ENCODE measurements around the gene SLC45A3. TPM values are rescaled to one million over a fixed set of nuclear protein-coding genes. Genes with fewer than 3 reads are reported as not detected.

The SLC45A3 gene
- total and polyA plus RNA-seq, 3 experiments from 2014 or later: 0.29 to 0.33 TPM; not detected in 1

GRCh38 chr1:205715628-205716027, 35.3 kb upstream of the SLC45A3 start:
- POLR2A ChIA-PET: no interaction called here
- H3K36me3 Mint-ChIP-seq: peaks cover 12 to 61% (median 26%) of the 10 kb centered on the region in 3 donors

GRCh38 chr1:205714906-205715246, 34.6 kb upstream of the SLC45A3 start:
- H3K36me3 Mint-ChIP-seq: peaks cover 7 to 55% (median 21%) of the 10 kb centered on the region in 3 donors
- no peaks in the 10 kb centered on the region for H3K27me3 ChIP-seq (ENCODE audit: insufficient read depth, low read length, poor library complexity, severe bottlenecking)

More at GRCh38 chr1:205715628-205716027, 35.3 kb upstream of the SLC45A3 start:
- Histone ChIP-seq H3K9me3 (ENCODE audit: low read length) (no peaks in the 10 kb centered on the region), H3K4me1 (ENCODE audit: insufficient read depth, low read length) (peaks cover 4% of the 10 kb centered on the region), H3K36me3 (ENCODE audit: insufficient read depth, low read length) (peaks cover 31% of the 10 kb centered on the region), H3K4me3 (ENCODE audit: low read length) (no peak overlapping the region), H3K27me3 (ENCODE audit: insufficient read depth, low read length, poor library complexity, severe bottlenecking) (no peaks in the 10 kb centered on the region), H3K27ac (ENCODE audit: low read depth, low read length) (no peak overlapping the region)
- Mint-ChIP-seq H3K4me1 (peaks cover 9 to 13% (median 10%) of the 10 kb centered on the region in 3 donors), H3K9me3 (no peaks in the 10 kb centered on the region), H3K4me3 (no peak overlapping the region), H3K27me3 (peaks cover 0 to 4% of the 10 kb centered on the region in 2 donors), H3K27ac (peak overlapping the region in 4 of 8 donors; percentile 25 to 84 (median 39))
- CTCF ChIA-PET: interaction anchor here (1.2 to 7.0 kb wide), 2 partner anchors 57 to 124 kb away, joined by 4 to 58 read pairs; no protein-coding TSS in a partner anchor
- DNase-seq: no peak

GRCh38 chr1:205714190-205714905, 34.0 kb upstream of the SLC45A3 start:
- no peaks in the 10 kb centered on the region for H3K9me3 ChIP-seq (ENCODE audit: low read length)
- H3K4me1 Mint-ChIP-seq: peaks cover 9 to 14% (median 11%) of the 10 kb centered on the region in 3 donors
- H3K4me3 ChIP-seq (ENCODE audit: low read length): no peak overlapping the region
- H3K36me3 ChIP-seq (ENCODE audit: insufficient read depth, low read length): peaks cover 24% of the 10 kb centered on the region
- H3K27ac ChIP-seq (ENCODE audit: low read depth, low read length): no peak overlapping the region
- ChIA-PET CTCF (interaction anchor here (1.3 to 7.0 kb wide), 4 partner anchors 55 to 226 kb away, joined by 3 to 58 read pairs (median 6); partner anchors contain the start of gene ELK4), POLR2A (interaction anchor here (1.2 kb wide), 1 partner anchor 61 kb away, joined by 4 read pairs; the partner anchor contains the start of gene RAB29)
- peaks cover 0 to 2% of the 10 kb centered on the region in 2 donors for H3K27me3 Mint-ChIP-seq
- H3K4me1 ChIP-seq (ENCODE audit: insufficient read depth, low read length): peaks cover 4% of the 10 kb centered on the region
- DNase-seq: no peak
- no peak overlapping the region for H3K4me3 Mint-ChIP-seq
- peaks cover 1 to 50% (median 17%) of the 10 kb centered on the region in 3 donors for H3K36me3 Mint-ChIP-seq
- peak overlapping the region in 4 of 8 donors; percentile 5 to 37 (median 29) for H3K27ac Mint-ChIP-seq
- H3K9me3 Mint-ChIP-seq: no peaks in the 10 kb centered on the region
- no peaks in the 10 kb centered on the region for H3K27me3 ChIP-seq (ENCODE audit: insufficient read depth, low read length, poor library complexity, severe bottlenecking)

More at GRCh38 chr1:205714906-205715246, 34.6 kb upstream of the SLC45A3 start:
- no peak overlapping the region for H3K4me3 Mint-ChIP-seq
- DNase-seq: no peak
- H3K27ac Mint-ChIP-seq: peak overlapping the region in 3 of 8 donors; percentile 55 to 84 (median 68)
- ChIA-PET POLR2A (interaction anchor here (1.2 kb wide), 1 partner anchor 60 kb away, joined by 4 read pairs; the partner anchor contains the start of gene RAB29), CTCF (interaction anchor here (1.2 to 7.0 kb wide), 4 partner anchors 56 to 226 kb away, joined by 3 to 58 read pairs (median 5); partner anchors contain the start of gene ELK4)
- Histone ChIP-seq H3K4me1 (ENCODE audit: insufficient read depth, low read length) (peaks cover 4% of the 10 kb centered on the region), H3K27ac (ENCODE audit: low read depth, low read length) (no peak overlapping the region), H3K9me3 (ENCODE audit: low read length) (no peaks in the 10 kb centered on the region), H3K36me3 (ENCODE audit: insufficient read depth, low read length) (peaks cover 27% of the 10 kb centered on the region), H3K4me3 (ENCODE audit: low read length) (no peak overlapping the region)
- peaks cover 9 to 14% (median 11%) of the 10 kb centered on the region in 3 donors for H3K4me1 Mint-ChIP-seq
- peaks cover 0 to 4% of the 10 kb centered on the region in 2 donors for H3K27me3 Mint-ChIP-seq
- H3K9me3 Mint-ChIP-seq: no peaks in the 10 kb centered on the region

- H3K9me3 ChIP-seq (ENCODE audit: low read length): no peaks in the 10 kb centered on the region
- H3K27me3 ChIP-seq (ENCODE audit: insufficient read depth, low read length, poor library complexity, severe bottlenecking): no peaks in the 10 kb centered on the region
- POLR2A ChIA-PET: interaction anchor here (1.1 kb wide), 1 partner anchor 14 kb away, joined by 3 read pairs; no protein-coding TSS in a partner anchor
- peaks cover 9 to 20% (median 11%) of the 10 kb centered on the region in 3 donors for H3K4me1 Mint-ChIP-seq
- H3K4me3 Mint-ChIP-seq: no peak overlapping the region
- peaks cover 0 to 42% (median 5%) of the 10 kb centered on the region in 3 donors for H3K36me3 Mint-ChIP-seq
- H3K36me3 ChIP-seq (ENCODE audit: insufficient read depth, low read length): peaks cover 5% of the 10 kb centered on the region
- no peak overlapping the region for H3K27ac ChIP-seq (ENCODE audit: low read depth, low read length)
- CTCF ChIA-PET: interaction anchor here (0.8 to 7.0 kb wide), 24 partner anchors 9 to 271 kb away, joined by 3 to 58 read pairs (median 4); partner anchors contain the start of gene ELK4
- H3K9me3 Mint-ChIP-seq: no peaks in the 10 kb centered on the region
- peaks cover 0 to 2% of the 10 kb centered on the region in 2 donors for H3K27me3 Mint-ChIP-seq
- DNase-seq: peak; percentile 40 to 68 (median 47)
- H3K4me3 ChIP-seq (ENCODE audit: low read length): no peak overlapping the region
- peaks cover 4% of the 10 kb centered on the region for H3K4me1 ChIP-seq (ENCODE audit: insufficient read depth, low read length)
- H3K27ac Mint-ChIP-seq: peak overlapping the region; percentile 27 to 76 (median 44)
Observed at GRCh38 chr1:205711105-205712048, 31.1 kb upstream of the SLC45A3 start.

- Histone ChIP-seq H3K9me3 (ENCODE audit: low read length) (no peaks in the 10 kb centered on the region), H3K27me3 (ENCODE audit: insufficient read depth, low read length, poor library complexity, severe bottlenecking) (no peaks in the 10 kb centered on the region), H3K4me3 (ENCODE audit: low read length) (no peak overlapping the region), H3K27ac (ENCODE audit: low read depth, low read length) (no peak overlapping the region), H3K4me1 (ENCODE audit: insufficient read depth, low read length) (peaks cover 4% of the 10 kb centered on the region), H3K36me3 (ENCODE audit: insufficient read depth, low read length) (peaks cover 5% of the 10 kb centered on the region)
- Mint-ChIP-seq H3K36me3 (peaks cover 0 to 35% (median 4%) of the 10 kb centered on the region in 3 donors), H3K4me3 (no peak overlapping the region), H3K4me1 (peaks cover 9 to 20% (median 11%) of the 10 kb centered on the region in 3 donors), H3K9me3 (no peaks in the 10 kb centered on the region), H3K27me3 (peaks cover 0 to 2% of the 10 kb centered on the region in 2 donors), H3K27ac (peak overlapping the region in 2 of 8 donors; percentile 9 to 76)
- DNase-seq: no peak
- POLR2A ChIA-PET: no interaction called here
- CTCF ChIA-PET: interaction anchor here (0.9 to 7.0 kb wide), 20 partner anchors 8 to 272 kb away, joined by 3 to 58 read pairs (median 4); no protein-coding TSS in a partner anchor
Observed at GRCh38 chr1:205710201-205711062, 30.1 kb upstream of the SLC45A3 start.

GRCh38 chr1:205709640-205710039, 29.3 kb upstream of the SLC45A3 start:
- no peak overlapping the region for H3K27ac ChIP-seq (ENCODE audit: low read depth, low read length)
- Mint-ChIP-seq H3K4me1 (peaks cover 10 to 20% (median 13%) of the 10 kb centered on the region in 3 donors), H3K27ac (peak overlapping the region in 1 of 8 donors; percentile 36), H3K9me3 (no peaks in the 10 kb centered on the region), H3K36me3 (peaks cover 3 to 36% (median 4%) of the 10 kb centered on the region in 3 donors), H3K4me3 (no peak overlapping the region), H3K27me3 (no peaks in the 10 kb centered on the region)
- H3K36me3 ChIP-seq (ENCODE audit: insufficient read depth, low read length): peaks cover 5% of the 10 kb centered on the region
- ChIA-PET POLR2A (interaction anchor here (1.3 kb wide), 1 partner anchor 78 kb away, joined by 3 read pairs; the partner anchor contains the start of gene ELK4), CTCF (interaction anchor here (0.7 to 7.0 kb wide), 9 partner anchors 9 to 268 kb away, joined by 3 to 58 read pairs (median 4); no protein-coding TSS in a partner anchor)
- no peaks in the 10 kb centered on the region for H3K9me3 ChIP-seq (ENCODE audit: low read length)
- peaks cover 4% of the 10 kb centered on the region for H3K4me1 ChIP-seq (ENCODE audit: insufficient read depth, low read length)
- H3K27me3 ChIP-seq (ENCODE audit: insufficient read depth, low read length, poor library complexity, severe bottlenecking): no peaks in the 10 kb centered on the region
- no peak overlapping the region for H3K4me3 ChIP-seq (ENCODE audit: low read length)
- DNase-seq: no peak

Measured in CD8-positive, alpha-beta memory T cell (primary cell).